GM12878 (cell line): ENCODE results near the gene DNAH8.

Experiments used
- CBFB ChIP-seq: IDR thresholded peaks from 2 replicates; pipeline ENCODE4 v1.6.1; 2016; ENCODE audit warnings: antibody characterized with exemption, low read depth
- FOXM1 ChIP-seq: IDR thresholded peaks from 2 replicates; pipeline ENCODE4 v1.6.1; 2012; ENCODE audit warnings: low read depth, mild to moderate bottlenecking, inconsistent platforms, low read length, moderate library complexity
- SMC3 ChIP-seq: IDR thresholded peaks from 2 replicates; pipeline ENCODE4 v1.6.1; 2011; ENCODE audit warnings: low read length, improper control_type of control experiment, borderline replicate concordance
- TF ChIP-seq, protein P1 (sequence below): IDR thresholded peaks from 2 replicates; pipeline ENCODE4 v1.6.1; 2012; ENCODE audit warnings: improper control_type of control experiment, low read depth, low read length; ENCODE audit not compliant: insufficient replicate concordance
- TF ChIP-seq, protein P2 (sequence below), 3 experiments: IDR thresholded peaks in 2 of 3; conservative IDR thresholded peaks in 1 of 3; 2 replicates each; pipeline ENCODE4 v1.5.1; 2011; ENCODE audit warnings: low read depth in 3 of 3, low read length in 3 of 3, mild to moderate bottlenecking in 3 of 3, control low read depth in 2 of 3, moderate library complexity in 2 of 3, inconsistent platforms in 1 of 3, mixed read lengths in 1 of 3; ENCODE audit not compliant: control insufficient read depth in 2 of 3, insufficient read depth in 1 of 3; ENCODE audit errors: extremely low read depth in 1 of 3
- TF ChIP-seq, protein P3 (sequence below): fragments of 150-350 bp; IDR thresholded peaks from 2 replicates; pipeline ENCODE4 v1.6.1; 2016; ENCODE audit warnings: low read depth, low read length

DNA sequence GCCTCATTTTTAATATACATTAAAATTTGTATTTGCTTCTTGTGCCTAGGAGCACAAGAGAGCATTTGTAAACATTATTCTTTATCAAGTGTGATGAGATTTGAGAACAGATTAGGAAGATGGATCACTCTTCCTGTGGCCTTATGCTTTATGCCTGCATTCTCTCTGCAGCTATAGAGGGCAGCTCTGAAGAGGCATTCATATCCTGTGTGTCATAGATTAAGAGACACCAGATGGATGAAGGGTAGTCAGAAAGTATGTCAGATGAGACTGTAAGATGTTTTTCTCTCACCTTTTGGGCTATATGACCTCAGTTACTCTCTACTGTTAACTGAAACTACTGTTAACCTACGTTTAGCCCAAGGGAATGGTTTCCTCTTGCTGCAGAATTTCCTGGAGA lies 61.4 kb downstream of the DNAH8 start:
- TF ChIP-seq, protein P1, sequence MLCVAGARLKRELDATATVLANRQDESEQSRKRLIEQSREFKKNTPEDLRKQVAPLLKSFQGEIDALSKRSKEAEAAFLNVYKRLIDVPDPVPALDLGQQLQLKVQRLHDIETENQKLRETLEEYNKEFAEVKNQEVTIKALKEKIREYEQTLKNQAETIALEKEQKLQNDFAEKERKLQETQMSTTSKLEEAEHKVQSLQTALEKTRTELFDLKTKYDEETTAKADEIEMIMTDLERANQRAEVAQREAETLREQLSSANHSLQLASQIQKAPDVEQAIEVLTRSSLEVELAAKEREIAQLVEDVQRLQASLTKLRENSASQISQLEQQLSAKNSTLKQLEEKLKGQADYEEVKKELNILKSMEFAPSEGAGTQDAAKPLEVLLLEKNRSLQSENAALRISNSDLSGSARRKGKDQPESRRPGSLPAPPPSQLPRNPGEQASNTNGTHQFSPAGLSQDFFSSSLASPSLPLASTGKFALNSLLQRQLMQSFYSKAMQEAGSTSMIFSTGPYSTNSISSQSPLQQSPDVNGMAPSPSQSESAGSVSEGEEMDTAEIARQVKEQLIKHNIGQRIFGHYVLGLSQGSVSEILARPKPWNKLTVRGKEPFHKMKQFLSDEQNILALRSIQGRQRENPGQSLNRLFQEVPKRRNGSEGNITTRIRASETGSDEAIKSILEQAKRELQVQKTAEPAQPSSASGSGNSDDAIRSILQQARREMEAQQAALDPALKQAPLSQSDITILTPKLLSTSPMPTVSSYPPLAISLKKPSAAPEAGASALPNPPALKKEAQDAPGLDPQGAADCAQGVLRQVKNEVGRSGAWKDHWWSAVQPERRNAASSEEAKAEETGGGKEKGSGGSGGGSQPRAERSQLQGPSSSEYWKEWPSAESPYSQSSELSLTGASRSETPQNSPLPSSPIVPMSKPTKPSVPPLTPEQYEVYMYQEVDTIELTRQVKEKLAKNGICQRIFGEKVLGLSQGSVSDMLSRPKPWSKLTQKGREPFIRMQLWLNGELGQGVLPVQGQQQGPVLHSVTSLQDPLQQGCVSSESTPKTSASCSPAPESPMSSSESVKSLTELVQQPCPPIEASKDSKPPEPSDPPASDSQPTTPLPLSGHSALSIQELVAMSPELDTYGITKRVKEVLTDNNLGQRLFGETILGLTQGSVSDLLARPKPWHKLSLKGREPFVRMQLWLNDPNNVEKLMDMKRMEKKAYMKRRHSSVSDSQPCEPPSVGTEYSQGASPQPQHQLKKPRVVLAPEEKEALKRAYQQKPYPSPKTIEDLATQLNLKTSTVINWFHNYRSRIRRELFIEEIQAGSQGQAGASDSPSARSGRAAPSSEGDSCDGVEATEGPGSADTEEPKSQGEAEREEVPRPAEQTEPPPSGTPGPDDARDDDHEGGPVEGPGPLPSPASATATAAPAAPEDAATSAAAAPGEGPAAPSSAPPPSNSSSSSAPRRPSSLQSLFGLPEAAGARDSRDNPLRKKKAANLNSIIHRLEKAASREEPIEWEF, result no peak
- no peak for TF ChIP-seq CBFB
- TF ChIP-seq, protein P2, sequence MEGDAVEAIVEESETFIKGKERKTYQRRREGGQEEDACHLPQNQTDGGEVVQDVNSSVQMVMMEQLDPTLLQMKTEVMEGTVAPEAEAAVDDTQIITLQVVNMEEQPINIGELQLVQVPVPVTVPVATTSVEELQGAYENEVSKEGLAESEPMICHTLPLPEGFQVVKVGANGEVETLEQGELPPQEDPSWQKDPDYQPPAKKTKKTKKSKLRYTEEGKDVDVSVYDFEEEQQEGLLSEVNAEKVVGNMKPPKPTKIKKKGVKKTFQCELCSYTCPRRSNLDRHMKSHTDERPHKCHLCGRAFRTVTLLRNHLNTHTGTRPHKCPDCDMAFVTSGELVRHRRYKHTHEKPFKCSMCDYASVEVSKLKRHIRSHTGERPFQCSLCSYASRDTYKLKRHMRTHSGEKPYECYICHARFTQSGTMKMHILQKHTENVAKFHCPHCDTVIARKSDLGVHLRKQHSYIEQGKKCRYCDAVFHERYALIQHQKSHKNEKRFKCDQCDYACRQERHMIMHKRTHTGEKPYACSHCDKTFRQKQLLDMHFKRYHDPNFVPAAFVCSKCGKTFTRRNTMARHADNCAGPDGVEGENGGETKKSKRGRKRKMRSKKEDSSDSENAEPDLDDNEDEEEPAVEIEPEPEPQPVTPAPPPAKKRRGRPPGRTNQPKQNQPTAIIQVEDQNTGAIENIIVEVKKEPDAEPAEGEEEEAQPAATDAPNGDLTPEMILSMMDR (IDR thresholded peaks at IDR 0.05 in 2 of 3, conservative IDR thresholded peaks at IDR 0.05 in 1 of 3; ENCODE audit: control insufficient read depth in 2 of 3, extremely low read depth in 1 of 3, insufficient read depth in 1 of 3, low read depth in 3 of 3, low read length in 3 of 3), result no peak
- no peak for TF ChIP-seq SMC3
- TF ChIP-seq, protein P3, sequence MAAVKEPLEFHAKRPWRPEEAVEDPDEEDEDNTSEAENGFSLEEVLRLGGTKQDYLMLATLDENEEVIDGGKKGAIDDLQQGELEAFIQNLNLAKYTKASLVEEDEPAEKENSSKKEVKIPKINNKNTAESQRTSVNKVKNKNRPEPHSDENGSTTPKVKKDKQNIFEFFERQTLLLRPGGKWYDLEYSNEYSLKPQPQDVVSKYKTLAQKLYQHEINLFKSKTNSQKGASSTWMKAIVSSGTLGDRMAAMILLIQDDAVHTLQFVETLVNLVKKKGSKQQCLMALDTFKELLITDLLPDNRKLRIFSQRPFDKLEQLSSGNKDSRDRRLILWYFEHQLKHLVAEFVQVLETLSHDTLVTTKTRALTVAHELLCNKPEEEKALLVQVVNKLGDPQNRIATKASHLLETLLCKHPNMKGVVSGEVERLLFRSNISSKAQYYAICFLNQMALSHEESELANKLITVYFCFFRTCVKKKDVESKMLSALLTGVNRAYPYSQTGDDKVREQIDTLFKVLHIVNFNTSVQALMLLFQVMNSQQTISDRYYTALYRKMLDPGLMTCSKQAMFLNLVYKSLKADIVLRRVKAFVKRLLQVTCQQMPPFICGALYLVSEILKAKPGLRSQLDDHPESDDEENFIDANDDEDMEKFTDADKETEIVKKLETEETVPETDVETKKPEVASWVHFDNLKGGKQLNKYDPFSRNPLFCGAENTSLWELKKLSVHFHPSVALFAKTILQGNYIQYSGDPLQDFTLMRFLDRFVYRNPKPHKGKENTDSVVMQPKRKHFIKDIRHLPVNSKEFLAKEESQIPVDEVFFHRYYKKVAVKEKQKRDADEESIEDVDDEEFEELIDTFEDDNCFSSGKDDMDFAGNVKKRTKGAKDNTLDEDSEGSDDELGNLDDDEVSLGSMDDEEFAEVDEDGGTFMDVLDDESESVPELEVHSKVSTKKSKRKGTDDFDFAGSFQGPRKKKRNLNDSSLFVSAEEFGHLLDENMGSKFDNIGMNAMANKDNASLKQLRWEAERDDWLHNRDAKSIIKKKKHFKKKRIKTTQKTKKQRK, result no peak
- no peak for TF ChIP-seq FOXM1
